ENCODE data around the gene BLTP3A. TPM values are rescaled to one million over a fixed set of nuclear protein-coding genes. Genes with fewer than 3 reads are reported as not detected.

Gene BLTP3A
- total and polyA plus RNA-seq, 10 of the 15 experiments (the other 5 are each of a cell fraction or from before 2014, with no cell fraction given), result 2.7 to 16.7 (median 9.9) TPM

DNA sequence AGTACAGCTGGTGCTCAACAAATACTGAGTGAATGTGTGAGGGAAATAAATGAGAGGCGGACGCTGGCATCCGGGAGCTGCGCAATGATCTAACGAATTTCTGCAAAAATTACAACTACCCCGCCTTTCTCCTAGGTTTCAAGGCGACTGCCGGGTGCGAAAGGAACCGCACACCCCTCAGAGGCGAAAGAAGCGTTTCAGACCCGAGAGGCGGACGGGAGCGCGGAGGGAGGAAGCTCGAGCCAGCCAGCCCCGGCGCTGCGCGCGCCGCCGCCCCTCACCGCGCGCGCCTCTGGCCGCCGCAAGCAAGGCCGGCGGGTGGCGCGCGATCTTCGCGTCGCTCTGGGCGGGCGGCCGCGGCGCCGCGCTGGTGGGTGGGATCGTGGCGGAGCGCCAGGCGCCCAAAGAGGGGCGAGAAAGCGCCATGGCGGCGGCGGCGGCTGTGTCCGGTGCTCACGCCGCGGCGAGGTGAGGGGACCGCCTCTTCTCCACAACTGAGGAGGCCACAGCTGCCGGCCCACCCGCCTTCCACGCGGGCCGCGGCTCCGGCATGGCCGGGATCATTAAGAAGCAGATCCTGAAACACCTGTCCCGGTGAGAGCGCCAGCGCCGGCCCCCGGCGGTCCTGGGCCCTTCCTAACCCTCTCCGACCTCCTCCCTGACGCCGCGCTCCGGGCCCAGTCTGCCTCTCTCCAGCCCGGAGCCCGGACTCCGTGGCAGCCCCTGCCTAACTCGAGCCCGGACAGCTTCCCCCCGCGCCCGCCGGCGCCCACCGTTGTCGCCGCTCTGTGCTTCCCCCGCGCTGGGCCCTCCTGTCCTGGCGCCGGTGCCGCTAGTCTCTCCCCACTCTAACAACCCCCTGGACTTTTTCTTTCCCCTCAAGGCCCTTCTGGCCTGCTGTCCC is at the start of gene BLTP3A (continued):
- TF ChIP-seq RELA (IDR thresholded peaks at IDR 0.05; ENCODE audit: borderline replicate concordance, partially characterized antibody) (no peak), RAD21 (IDR thresholded peaks at IDR 0.05; ENCODE audit: insufficient read depth, low read depth, low read length) (peak; percentile 50), BHLHE40 (IDR thresholded peaks at IDR 0.05; ENCODE audit: borderline replicate concordance in 1 of 2, low read depth in 2 of 2, low read length in 1 of 2) (peak in 1 of 2 experiments; percentile 61; a peak in 2 of 4 replicates)

DNA sequence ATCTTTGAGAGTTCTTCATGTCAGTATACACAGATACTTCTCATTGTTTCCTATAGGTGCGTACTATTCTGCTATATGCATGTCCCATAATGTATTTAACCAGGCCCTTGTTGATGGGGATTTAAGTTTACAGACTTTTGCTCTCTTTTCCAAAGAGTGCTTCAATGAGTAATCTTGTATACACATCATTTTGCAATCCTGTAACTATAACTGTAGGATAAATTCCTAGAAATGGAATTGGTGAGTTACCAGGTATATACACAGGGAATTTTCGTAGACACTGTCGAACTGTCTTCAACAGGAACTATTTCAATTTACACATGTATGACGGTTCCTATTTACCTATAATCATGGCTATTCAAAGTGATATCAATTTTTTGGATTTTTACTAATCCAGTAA is 49.8 kb upstream of the BLTP3A start:
- Histone ChIP-seq H3K27me3 (replicated peaks in 1 of 2; ENCODE audit: control insufficient read depth in 2 of 2, insufficient read depth in 2 of 2, low read length in 1 of 2) (no peaks in the 10 kb centered on the region), H3K4me2 (ENCODE audit: control insufficient read depth, insufficient read depth) (no peak overlapping the region), H3K9ac (ENCODE audit: control insufficient read depth, insufficient read depth, low read length) (no peak overlapping the region), H2AFZ (ENCODE audit: control insufficient read depth, low read depth, low read length) (no peak overlapping the region), H3K9me3 (replicated peaks; ENCODE audit: control insufficient read depth, insufficient read depth, low read length) (no peaks in the 10 kb centered on the region), H3K27ac (ENCODE audit: control insufficient read depth, insufficient read depth) (no peak overlapping the region), H3K4me3 (no peak overlapping the region), H3K36me3 (ENCODE audit: control insufficient read depth in 2 of 2, insufficient read depth in 2 of 2, low read length in 1 of 2) (no peaks in the 10 kb centered on the region), H3K4me1 (ENCODE audit: control insufficient read depth, insufficient read depth, low read length) (no peaks in the 10 kb centered on the region), H3K79me2 (ENCODE audit: control insufficient read depth, insufficient read depth, low read length) (no peaks in the 10 kb centered on the region), H4K20me1 (ENCODE audit: control insufficient read depth, insufficient read depth) (no peaks in the 10 kb centered on the region)
- no peak for TF ChIP-seq POU2F2 (IDR thresholded peaks at IDR 0.05; ENCODE audit: borderline replicate concordance, low read depth, low read length)
- FAIRE-seq, result no peak
- ATAC-seq, result no peak
- 88% methylated on average over 4 of the region's 4 CpGs for WGBS (ENCODE audit: insufficient coverage, insufficient replicate concordance, low lambda C conversion rate, missing lambda C conversion rate)
- intact Hi-C loops (cut with micrococcal nuclease; ENCODE audit: unreplicated experiment) (no loop called here), in situ Hi-C loops (cut with MboI) (no loop called here)
- ChIA-PET POLR2A (interaction anchor here (0.7 kb wide), 1 partner anchor 1573 kb away, joined by 3 read pairs; no protein-coding TSS in a partner anchor), SMC1A (ENCODE audit: uncharacterized antibody, unreplicated experiment) (interaction anchor here (0.6 kb wide), 1 partner anchor 61 kb away, joined by 3 read pairs; no protein-coding TSS in a partner anchor), CTCF (interaction anchor here (1.0 to 1.1 kb wide), 2 partner anchors 14 to 99 kb away, joined by 3 read pairs; no protein-coding TSS in a partner anchor), RAD21 (ENCODE audit: unreplicated experiment) (no interaction called here)
- no TSS peak for BruUV-seq (replicated peaks)
- DNase-seq (ENCODE audit: low read depth, low spot score), result no peak

All from GM12878 (cell line).